Activated CD4-positive, alpha-beta T cell treated with anti-CD3 and anti-CD28 coated beads for 36 hours (primary cell): ENCODE results near the gene PAK1. TPM values are rescaled to one million over a fixed set of nuclear protein-coding genes. Genes with fewer than 3 reads are reported as not detected.
A peak's percentile ranks its signal among the peaks of the same experiment; 100 is the strongest.

Source experiments
- ATAC-seq: fragments of 200-7000 bp; cut with Tn5 transposase; one replicate; pipeline ENCODE4 v1.10.0; 2021; ENCODE audit warnings: mild to moderate bottlenecking, moderate library complexity
- CTCF ChIA-PET: fragments of 350-600 bp; sonication (Branson Sonifier 250); formaldehyde crosslinking; loops from one replicate; lab custom pipeline; 2021; ENCODE audit warnings: antibody characterized with exemption; lab: Charles Lee
- POLR2A ChIA-PET: fragments of 350-600 bp; sonication (Branson Sonifier 250); formaldehyde crosslinking; loops from one replicate; lab custom pipeline; 2021; ENCODE audit warnings: antibody characterized with exemption, inconsistent platforms; lab: Charles Lee
- DNase-seq: peaks from one replicate; pipeline ENCODE4 v3.0.0-alpha.2; 2020
- H3K27ac Mint-ChIP-seq: one replicate; pipeline ENCODE4 v1.8.0; 2021; ENCODE audit warnings: mixed read lengths
- H3K27me3 Mint-ChIP-seq: one replicate; pipeline ENCODE4 v1.8.0; 2021; ENCODE audit warnings: mixed read lengths
- H3K36me3 Mint-ChIP-seq: one replicate; pipeline ENCODE4 v1.8.0; 2021; ENCODE audit warnings: low read depth, mixed read lengths
- H3K4me1 Mint-ChIP-seq: one replicate; pipeline ENCODE4 v1.8.0; 2021; ENCODE audit warnings: mixed read lengths
- H3K4me3 Mint-ChIP-seq: one replicate; pipeline ENCODE4 v1.8.0; 2021; ENCODE audit warnings: mild to moderate bottlenecking, moderate library complexity, mixed read lengths
- H3K9me3 Mint-ChIP-seq: one replicate; pipeline ENCODE4 v1.8.0; 2021; ENCODE audit warnings: low read depth, mixed read lengths
- intact Hi-C, 2 experiments: fragments of 100-400 bp; cut with DNase I in 1 of 2; cut with micrococcal nuclease in 1 of 2; formaldehyde crosslinking; loops; one replicate each; pipeline versions ENCODE4 v1.14.2 to v1.15.1; 2022 to 2024; cut with DNase I, micrococcal nuclease
- total RNA-seq, 2 experiments: library from RNA; stranded (reverse); gene quantifications; one replicate each; pipeline ENCODE4 v1.2.3, GENCODE V29; 2021

Gene PAK1
- total RNA-seq, result 10 to 100 TPM; 38.2 to 43.9 TPM

DNA sequence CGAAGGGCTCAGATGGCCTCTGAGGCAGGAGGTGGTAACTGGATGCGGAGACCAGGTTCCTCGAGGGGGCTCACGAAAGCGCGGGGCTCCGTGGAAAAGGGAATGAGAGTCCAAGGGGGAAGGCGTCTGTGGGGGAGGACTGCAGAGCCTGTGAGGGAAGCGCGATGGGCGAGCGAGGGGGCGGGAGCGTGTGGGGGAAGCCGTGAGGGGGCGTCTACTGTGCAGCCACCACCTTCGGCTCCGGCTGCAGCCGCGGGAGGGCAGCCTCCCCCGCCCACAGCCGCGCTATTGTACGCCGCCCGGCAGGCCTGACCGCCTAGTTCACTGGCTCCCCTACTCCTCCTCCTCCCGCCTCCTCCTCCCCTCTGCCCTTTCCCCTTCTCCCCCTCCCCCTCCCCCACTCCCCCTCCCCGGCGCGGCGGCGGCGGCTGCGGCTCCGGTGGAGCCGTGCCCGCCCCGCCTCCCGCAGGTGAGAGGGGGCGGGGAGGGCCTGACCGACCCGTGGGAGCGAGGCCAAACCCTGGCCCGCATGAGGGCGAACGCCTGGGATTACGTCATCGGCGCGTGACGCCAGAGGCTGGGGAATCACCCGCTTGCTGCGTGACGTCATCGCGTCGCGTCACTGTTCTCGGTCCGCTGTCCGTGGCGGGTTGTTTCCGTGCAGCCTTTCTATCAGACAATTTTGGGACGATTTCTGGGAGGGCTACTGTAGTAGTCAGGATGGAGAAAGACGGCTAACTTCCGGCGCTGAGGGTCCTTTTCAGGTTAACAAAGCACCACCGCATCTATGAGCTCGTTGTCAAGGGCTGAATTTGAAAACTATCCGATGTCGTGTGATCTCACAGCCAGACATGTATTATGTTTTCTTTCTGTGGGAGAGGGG is at the start of gene PAK1:
Gene PAK1, minus strand, starts transcription at position 294 of the 883 bp plus-strand sequence. CDS start 81,574 bp downstream, outside the sequence.
- ChIA-PET CTCF (interaction anchor here (0.8 to 1.5 kb wide), 2 partner anchors 20 to 25 kb away, joined by 3 to 5 read pairs; no protein-coding TSS in a partner anchor), POLR2A (no interaction called here)
- Mint-ChIP-seq H3K9me3 (no peaks in the 10 kb centered on the region), H3K27ac (peak within 1 kb of the TSS; percentile 77), H3K4me1 (peaks cover 4% of the 10 kb centered on the region), H3K27me3 (peaks cover 15% of the 10 kb centered on the region), H3K36me3 (no peaks in the 10 kb centered on the region), H3K4me3 (peak within 1 kb of the TSS; percentile 75)
- intact Hi-C loops, result loop anchor here (1.0 to 10.0 kb wide), 6 partner anchors 62 to 663 kb away; partner anchors contain the start of genes ALG8 (in 1 of the 2), CLNS1A (in 1 of the 2) and INTS4 (in 1 of the 2)
- peak; percentile 94 for DNase-seq
- ATAC-seq, result peak; percentile 75

- ChIA-PET POLR2A (no interaction called here), CTCF (no interaction called here)
- Mint-ChIP-seq H3K36me3 (no peaks in the 10 kb centered on the region), H3K27me3 (no peaks in the 10 kb centered on the region), H3K9me3 (no peaks in the 10 kb centered on the region), H3K4me3 (no peak overlapping the region), H3K27ac (no peak overlapping the region), H3K4me1 (no peaks in the 10 kb centered on the region)
- DNase-seq (no peak), ATAC-seq (no peak)
- intact Hi-C loops, result no loop called here
Observed at GRCh38 chr11:77522215-77522614, 48.3 kb upstream of the PAK1 start.

DNA sequence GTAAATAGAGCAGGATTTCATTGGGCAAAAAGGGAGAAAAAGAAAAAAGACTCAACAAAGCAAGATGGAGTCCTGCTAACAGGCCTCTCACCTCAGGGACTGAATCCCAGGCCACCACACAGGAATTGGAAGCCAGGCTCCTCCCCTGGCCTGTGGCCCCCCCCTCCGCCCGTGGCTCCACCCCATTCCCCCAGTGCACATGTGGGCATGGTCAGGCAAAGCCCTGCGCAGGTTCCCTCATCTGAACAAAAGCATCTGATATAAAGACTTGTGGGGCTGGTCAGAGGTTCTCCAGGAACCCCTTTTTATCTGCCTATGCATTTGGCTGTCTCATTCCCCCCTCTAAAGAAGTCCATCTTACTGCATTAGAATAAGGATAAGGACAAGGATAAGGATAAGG is 46.0 kb upstream of the PAK1 start:
- ATAC-seq (no peak), DNase-seq (no peak)
- no peaks in the 10 kb centered on the region for H3K27me3 Mint-ChIP-seq
- H3K36me3 Mint-ChIP-seq, result no peaks in the 10 kb centered on the region
- H3K4me1 Mint-ChIP-seq, result no peaks in the 10 kb centered on the region
- H3K9me3 Mint-ChIP-seq, result no peaks in the 10 kb centered on the region
- POLR2A ChIA-PET, result no interaction called here
- CTCF ChIA-PET, result no interaction called here
- no peak overlapping the region for H3K4me3 Mint-ChIP-seq
- no peak overlapping the region for H3K27ac Mint-ChIP-seq
- intact Hi-C loops, result no loop called here

DNA sequence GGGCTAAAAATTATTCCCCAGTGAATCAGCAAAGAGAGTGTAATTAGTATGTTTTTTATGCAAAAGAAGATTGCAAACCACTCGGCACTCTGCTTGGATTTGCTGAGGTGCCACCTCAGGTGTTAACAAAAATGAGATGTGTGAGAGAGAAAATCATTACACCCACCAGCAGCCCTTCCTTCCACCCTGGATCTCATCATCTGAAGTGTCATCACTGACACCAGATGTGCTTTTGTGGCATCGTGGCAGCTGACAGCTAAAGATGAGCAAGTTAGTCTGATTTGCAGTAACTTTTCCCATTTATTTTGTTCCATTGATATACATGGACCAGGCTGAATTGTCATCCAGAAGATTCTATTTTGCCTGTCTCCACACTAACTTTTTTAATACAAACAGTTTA is 44.6 kb upstream of the PAK1 start:
- Mint-ChIP-seq H3K27me3 (no peaks in the 10 kb centered on the region), H3K9me3 (no peaks in the 10 kb centered on the region), H3K4me1 (no peaks in the 10 kb centered on the region), H3K27ac (no peak overlapping the region), H3K36me3 (no peaks in the 10 kb centered on the region), H3K4me3 (no peak overlapping the region)
- intact Hi-C loops, result no loop called here
- DNase-seq (no peak), ATAC-seq (no peak)
- ChIA-PET POLR2A (no interaction called here), CTCF (interaction anchor here (0.7 kb wide), 1 partner anchor 10 kb away, joined by 3 read pairs; no protein-coding TSS in a partner anchor)

GRCh38 chr11:77517753-77518152 is 43.9 kb upstream of the PAK1 start:
- no peak for DNase-seq
- POLR2A ChIA-PET, result no interaction called here

GRCh38 chr11:77517226-77517625 is 43.3 kb upstream of the PAK1 start:
- ATAC-seq, result no peak
- Mint-ChIP-seq H3K9me3 (no peaks in the 10 kb centered on the region), H3K4me1 (no peaks in the 10 kb centered on the region), H3K27ac (no peak overlapping the region), H3K36me3 (no peaks in the 10 kb centered on the region), H3K27me3 (peaks cover under 1% of the 10 kb centered on the region), H3K4me3 (no peak overlapping the region)
- intact Hi-C loops, result no loop called here
- ChIA-PET POLR2A (no interaction called here), CTCF (no interaction called here)
- DNase-seq, result no peak

More at GRCh38 chr11:77517753-77518152, 43.9 kb upstream of the PAK1 start:
- Mint-ChIP-seq H3K27ac (no peak overlapping the region), H3K27me3 (no peaks in the 10 kb centered on the region), H3K4me1 (no peaks in the 10 kb centered on the region), H3K4me3 (no peak overlapping the region), H3K9me3 (no peaks in the 10 kb centered on the region), H3K36me3 (no peaks in the 10 kb centered on the region)
- ATAC-seq, result no peak
- CTCF ChIA-PET, result no interaction called here
- intact Hi-C loops, result no loop called here

DNA sequence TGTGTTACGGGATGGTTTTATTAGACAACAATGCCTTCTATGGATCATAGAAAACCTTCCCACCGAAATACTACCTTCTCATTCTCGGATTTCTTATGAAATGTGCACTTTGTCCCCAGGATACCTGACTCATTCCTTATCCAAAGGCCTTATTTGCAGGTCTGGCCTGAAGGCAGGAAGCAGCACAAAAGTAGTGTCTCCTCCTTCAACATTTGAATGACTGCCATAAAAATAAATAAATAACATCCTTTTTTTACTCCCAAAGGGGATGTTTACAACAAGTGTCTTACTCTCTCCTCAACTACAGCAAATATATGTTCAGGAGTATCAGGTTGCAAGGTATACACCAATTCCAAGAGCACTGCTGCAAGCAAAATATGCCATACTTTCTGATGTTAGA is 41.6 kb upstream of the PAK1 start:
- H3K36me3 Mint-ChIP-seq, result no peaks in the 10 kb centered on the region
- intact Hi-C loops, result no loop called here
- ChIA-PET CTCF (no interaction called here), POLR2A (no interaction called here)
- no peaks in the 10 kb centered on the region for H3K9me3 Mint-ChIP-seq
- no peak overlapping the region for H3K27ac Mint-ChIP-seq
- H3K4me3 Mint-ChIP-seq, result no peak overlapping the region
- no peaks in the 10 kb centered on the region for H3K4me1 Mint-ChIP-seq
- H3K27me3 Mint-ChIP-seq, result peaks cover 4% of the 10 kb centered on the region
- no peak for ATAC-seq
- no peak for DNase-seq

GRCh38 chr11:77515063-77515462 is 41.2 kb upstream of the PAK1 start:
- Mint-ChIP-seq H3K9me3 (no peaks in the 10 kb centered on the region), H3K27me3 (peaks cover 4% of the 10 kb centered on the region), H3K4me3 (no peak overlapping the region), H3K36me3 (no peaks in the 10 kb centered on the region), H3K27ac (no peak overlapping the region), H3K4me1 (no peaks in the 10 kb centered on the region)
- no peak for ATAC-seq
- ChIA-PET POLR2A (no interaction called here), CTCF (interaction anchor here (1.1 kb wide), 1 partner anchor 19 kb away, joined by 3 read pairs; no protein-coding TSS in a partner anchor)
- DNase-seq, result no peak
- intact Hi-C loops, result no loop called here

DNA sequence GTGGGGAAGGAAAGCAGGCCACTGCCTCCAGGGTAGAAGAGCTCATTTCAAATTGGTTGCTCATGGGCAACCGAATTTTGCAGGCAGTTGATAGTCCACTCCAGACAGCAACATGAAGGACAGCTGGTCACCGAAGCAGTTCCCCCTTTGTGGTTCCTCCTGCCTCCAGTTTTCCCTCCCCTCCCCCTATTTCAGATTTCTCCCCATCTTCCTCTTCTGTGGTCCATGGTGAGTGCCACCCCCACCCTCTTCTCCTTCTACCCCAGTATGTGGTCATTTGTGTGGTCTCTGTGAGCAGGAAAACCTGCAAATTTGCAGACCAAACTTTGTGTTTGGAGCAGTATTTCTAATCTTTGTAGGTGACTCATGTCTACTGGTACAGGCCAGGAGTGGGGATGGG is 38.2 kb upstream of the PAK1 start:
- Mint-ChIP-seq H3K36me3 (no peaks in the 10 kb centered on the region), H3K4me3 (no peak overlapping the region), H3K4me1 (no peaks in the 10 kb centered on the region), H3K27ac (no peak overlapping the region), H3K9me3 (no peaks in the 10 kb centered on the region), H3K27me3 (peaks cover 4% of the 10 kb centered on the region)
- no peak for ATAC-seq
- intact Hi-C loops, result no loop called here
- ChIA-PET CTCF (interaction anchor here (0.6 to 1.2 kb wide), 3 partner anchors 36 to 229 kb away, joined by 3 to 6 read pairs (median 3); no protein-coding TSS in a partner anchor), POLR2A (no interaction called here)
- no peak for DNase-seq

GRCh38 chr11:77510851-77511250 is 37.0 kb upstream of the PAK1 start:
- H3K9me3 Mint-ChIP-seq, result no peaks in the 10 kb centered on the region
- no peak overlapping the region for H3K27ac Mint-ChIP-seq
- no peaks in the 10 kb centered on the region for H3K36me3 Mint-ChIP-seq
- intact Hi-C loops, result no loop called here
- H3K4me3 Mint-ChIP-seq, result no peak overlapping the region
- POLR2A ChIA-PET, result no interaction called here
- ATAC-seq (no peak), DNase-seq (no peak)
- no peaks in the 10 kb centered on the region for H3K4me1 Mint-ChIP-seq
- CTCF ChIA-PET, result interaction anchor here (1.2 kb wide), 1 partner anchor 37 kb away, joined by 6 read pairs; no protein-coding TSS in a partner anchor
- peaks cover 7% of the 10 kb centered on the region for H3K27me3 Mint-ChIP-seq

- ATAC-seq, result no peak
- CTCF ChIA-PET, result no interaction called here
- H3K4me1 Mint-ChIP-seq, result no peaks in the 10 kb centered on the region
- peaks cover 12% of the 10 kb centered on the region for H3K27me3 Mint-ChIP-seq
- intact Hi-C loops, result no loop called here
- H3K27ac Mint-ChIP-seq, result no peak overlapping the region
- no peak for DNase-seq
- H3K9me3 Mint-ChIP-seq, result no peaks in the 10 kb centered on the region
- no peak overlapping the region for H3K4me3 Mint-ChIP-seq
- POLR2A ChIA-PET, result no interaction called here
- H3K36me3 Mint-ChIP-seq, result no peaks in the 10 kb centered on the region
Observed at GRCh38 chr11:77510095-77510494, 36.2 kb upstream of the PAK1 start.

GRCh38 chr11:77508019-77508418 is 34.1 kb upstream of the PAK1 start:
- ATAC-seq (no peak), DNase-seq (no peak)
- peaks cover 15% of the 10 kb centered on the region for H3K27me3 Mint-ChIP-seq
- H3K4me1 Mint-ChIP-seq, result no peaks in the 10 kb centered on the region
- H3K9me3 Mint-ChIP-seq, result no peaks in the 10 kb centered on the region
- no peak overlapping the region for H3K27ac Mint-ChIP-seq
- no peak overlapping the region for H3K4me3 Mint-ChIP-seq
- no peaks in the 10 kb centered on the region for H3K36me3 Mint-ChIP-seq
- intact Hi-C loops, result no loop called here
- ChIA-PET POLR2A (no interaction called here), CTCF (no interaction called here)
